ENCODE measurements around the gene INTS1.

GRCh38 chr7:1553512-1554210, 49.5 kb upstream of the INTS1 start:
- TF ChIP-seq CTCF (IDR thresholded peaks at IDR 0.05): no peak
- TF ChIP-seq POLR2AphosphoS5 (IDR thresholded peaks at IDR 0.05): no peak
